ENCODE data around the gene PRRX1.

The PRRX1 gene

GRCh38 chr1:170721621-170722020 is 57.7 kb downstream of the PRRX1 start:
- no peak for DNase-seq (ENCODE audit: low spot score)

GRCh38 chr1:170723518-170723917 is 59.6 kb downstream of the PRRX1 start:
- no peak for DNase-seq (ENCODE audit: low spot score)

- DNase-seq (ENCODE audit: low spot score) = no peak
Measured at GRCh38 chr1:170725326-170725725, 61.4 kb downstream of the PRRX1 start.

- no peak for DNase-seq (ENCODE audit: low spot score)
Measured at GRCh38 chr1:170727963-170728362, 64.0 kb downstream of the PRRX1 start.

- no peak for DNase-seq (ENCODE audit: low spot score)
Measured at GRCh38 chr1:170729225-170730002, 65.5 kb downstream of the PRRX1 start.

GRCh38 chr1:170730014-170730413 is 66.1 kb downstream of the PRRX1 start:
- DNase-seq (ENCODE audit: low spot score) = no peak

- DNase-seq (ENCODE audit: low spot score) = no peak
Measured at GRCh38 chr1:170730438-170730837, 66.5 kb downstream of the PRRX1 start.

GRCh38 chr1:170731566-170732251 is 67.8 kb downstream of the PRRX1 start:
- no peak for DNase-seq (ENCODE audit: low spot score)

- DNase-seq (ENCODE audit: low spot score) = no peak
Measured at GRCh38 chr1:170732252-170732588, 68.3 kb downstream of the PRRX1 start.

- DNase-seq (ENCODE audit: low spot score) = no peak
Measured at GRCh38 chr1:170734412-170735175, 70.7 kb downstream of the PRRX1 start.

- DNase-seq (ENCODE audit: low spot score) = no peak
Measured at GRCh38 chr1:170735366-170736263, 71.7 kb downstream of the PRRX1 start.

GRCh38 chr1:170739803-170740202 is 75.9 kb downstream of the PRRX1 start:
- DNase-seq (ENCODE audit: low spot score) = no peak

GRCh38 chr1:170741678-170742077 is 77.7 kb downstream of the PRRX1 start:
- DNase-seq (ENCODE audit: low spot score) = no peak

- DNase-seq (ENCODE audit: low spot score) = no peak
Measured at GRCh38 chr1:170742600-170742999, 78.7 kb downstream of the PRRX1 start.

GRCh38 chr1:170743083-170743482 is 79.2 kb downstream of the PRRX1 start:
- no peak for DNase-seq (ENCODE audit: low spot score)

GRCh38 chr1:170749549-170749948 is 85.6 kb downstream of the PRRX1 start:
- no peak for DNase-seq (ENCODE audit: low spot score)

- no peak for DNase-seq (ENCODE audit: low spot score)
Measured at GRCh38 chr1:170749959-170750358, 86.0 kb downstream of the PRRX1 start.

GRCh38 chr1:170755795-170756194 is 91.9 kb downstream of the PRRX1 start:
- DNase-seq (ENCODE audit: low spot score) = no peak

- no peak for DNase-seq (ENCODE audit: low spot score)
Measured at GRCh38 chr1:170758992-170759391, 95.1 kb downstream of the PRRX1 start.

GRCh38 chr1:170765279-170765678 is 101.3 kb downstream of the PRRX1 start:
- no peak for DNase-seq (ENCODE audit: low spot score)

- peak; percentile 16 for DNase-seq (ENCODE audit: low spot score)
Measured at GRCh38 chr1:170765712-170766330, 101.9 kb downstream of the PRRX1 start.
